ENCODE data around the gene TTC33.
"Not testable (repeated sequence)": the region's sequence is repeated elsewhere in the genome, so short reads cannot be mapped to it uniquely, and the experiment has no call there.

Gene TTC33

DNA sequence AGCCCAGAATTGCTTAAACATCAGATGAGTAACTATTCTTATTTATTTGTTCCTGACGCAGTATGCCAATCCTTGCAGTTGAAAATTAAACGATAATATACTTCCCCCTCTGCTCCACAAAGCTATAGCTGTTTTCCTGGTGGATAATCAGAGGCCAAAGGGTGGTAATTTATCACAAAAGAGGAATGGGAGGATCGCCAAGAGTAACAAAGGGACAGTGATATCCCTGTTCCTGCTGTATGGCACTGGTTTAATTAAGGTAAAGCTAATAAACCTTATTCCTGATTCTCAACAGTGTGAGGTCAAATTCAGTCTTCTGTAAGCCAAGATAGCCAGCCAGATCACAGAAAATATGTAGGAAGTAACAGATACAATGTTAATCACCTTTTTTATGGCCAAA, 109.5 kb downstream of the TTC33 start:
- ATAC-seq = no peak
- no peaks in the 10 kb centered on the region for H3K36me3 Mint-ChIP-seq
- H3K4me3 Mint-ChIP-seq = no peak overlapping the region
- no peak for DNase-seq (ENCODE audit: low spot score in 2 of 2)
- H3K27ac Mint-ChIP-seq = no peak overlapping the region
- no peaks in the 10 kb centered on the region for H3K9me3 Mint-ChIP-seq
- H3K4me1 Mint-ChIP-seq = peaks cover 20% of the 10 kb centered on the region

DNA sequence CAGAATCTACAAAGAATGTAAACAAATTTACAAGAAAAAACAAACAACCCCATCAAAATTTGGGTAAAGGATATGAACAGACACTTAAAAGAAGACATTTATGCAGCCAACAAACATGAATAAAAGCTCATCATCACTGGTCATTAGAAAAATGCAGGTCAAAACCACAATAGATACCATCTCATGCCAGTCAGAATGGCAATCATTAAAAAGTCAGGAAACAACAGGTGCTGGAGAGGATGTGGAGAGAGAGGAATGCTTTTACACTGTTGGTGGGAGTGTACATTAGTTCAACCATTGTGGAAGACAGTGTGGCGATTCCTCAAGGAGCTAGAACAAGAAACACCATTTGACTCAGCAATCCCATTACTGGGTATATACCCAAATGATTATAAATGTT, 116.2 kb downstream of the TTC33 start:
- H3K36me3 Mint-ChIP-seq; ATAC-seq; H3K4me3 Mint-ChIP-seq; H3K27ac Mint-ChIP-seq; DNase-seq (ENCODE audit: low spot score in 2 of 2): not testable (repeated sequence)
- H3K9me3 Mint-ChIP-seq = peaks cover 13% of the 10 kb centered on the region
- peaks cover 14% of the 10 kb centered on the region for H3K4me1 Mint-ChIP-seq

DNA sequence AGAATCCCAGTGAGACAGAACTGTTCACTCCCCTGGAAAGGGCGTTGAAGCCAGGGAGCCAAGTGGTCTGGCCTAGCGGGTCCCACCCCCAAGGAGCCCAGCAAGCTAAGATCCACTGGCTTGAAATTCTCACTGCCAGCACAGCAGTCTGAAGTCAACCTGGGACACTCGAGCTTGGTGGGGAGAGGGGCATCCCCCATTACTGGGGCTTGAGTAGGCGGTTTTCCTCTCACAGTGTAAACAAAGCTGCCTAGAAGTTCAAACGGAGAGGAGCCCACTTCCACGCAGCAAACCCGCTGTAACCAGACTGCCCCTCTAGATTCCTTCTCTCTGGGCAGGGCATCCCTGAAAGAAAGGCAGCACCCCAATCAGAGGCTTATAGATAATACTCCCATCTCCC, 121.2 kb downstream of the TTC33 start:
- no peaks in the 10 kb centered on the region for H3K4me1 Mint-ChIP-seq
- no peak for DNase-seq (ENCODE audit: low spot score in 2 of 2)
- H3K27ac Mint-ChIP-seq = no peak overlapping the region
- peaks cover 13% of the 10 kb centered on the region for H3K9me3 Mint-ChIP-seq
- no peak for ATAC-seq
- H3K36me3 Mint-ChIP-seq = no peaks in the 10 kb centered on the region
- no peak overlapping the region for H3K4me3 Mint-ChIP-seq

DNA sequence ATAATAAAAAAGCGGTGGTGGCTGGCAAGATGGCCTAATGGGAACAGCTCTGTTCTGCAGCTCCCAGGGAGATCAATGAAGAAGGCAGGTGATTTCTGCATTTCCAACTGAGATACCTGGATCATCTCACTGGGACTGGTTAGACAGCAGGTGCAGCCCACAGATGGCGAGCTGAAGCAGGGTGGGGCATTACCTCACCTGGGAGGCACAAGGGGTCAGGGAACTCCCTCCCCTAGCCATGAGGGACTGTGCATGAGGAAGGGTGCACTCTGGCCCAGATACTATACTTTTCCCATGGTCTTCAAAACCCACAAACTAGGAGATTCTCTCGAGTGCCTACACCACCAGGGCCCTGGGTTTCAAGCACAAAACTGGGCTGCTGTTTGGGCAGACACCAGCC, 121.6 kb downstream of the TTC33 start:
- H3K36me3 Mint-ChIP-seq = no peaks in the 10 kb centered on the region
- ATAC-seq (no peak), DNase-seq (ENCODE audit: low spot score in 2 of 2) (no peak)
- no peak overlapping the region for H3K4me3 Mint-ChIP-seq
- peaks cover 13% of the 10 kb centered on the region for H3K9me3 Mint-ChIP-seq
- H3K4me1 Mint-ChIP-seq = no peaks in the 10 kb centered on the region
- H3K27ac Mint-ChIP-seq = no peak overlapping the region

DNA sequence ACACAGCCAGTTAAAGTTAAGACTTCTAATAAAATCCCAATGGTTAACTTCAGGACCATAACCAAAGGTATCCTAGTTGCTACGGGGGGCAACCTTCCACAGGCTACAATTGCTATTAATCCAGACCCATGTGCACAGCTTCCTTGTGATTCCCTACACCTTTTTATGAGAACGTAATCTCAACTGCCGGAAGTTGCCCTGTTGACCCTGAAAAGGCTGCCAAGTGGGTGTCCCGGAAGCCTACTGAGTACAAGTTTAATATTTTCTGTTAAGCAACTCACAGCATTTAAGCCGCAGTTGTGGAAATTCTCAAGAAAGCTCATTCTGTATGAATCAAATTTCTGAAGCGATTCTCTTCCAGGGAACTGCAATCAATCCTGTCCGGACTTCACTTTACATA, 124.5 kb downstream of the TTC33 start:
- ATAC-seq = no peak
- Mint-ChIP-seq H3K27ac (no peak overlapping the region), H3K4me1 (no peaks in the 10 kb centered on the region), H3K4me3 (no peak overlapping the region), H3K9me3 (peaks cover 2% of the 10 kb centered on the region), H3K36me3 (no peaks in the 10 kb centered on the region)
- DNase-seq (ENCODE audit: low spot score in 2 of 2) = no peak

DNA sequence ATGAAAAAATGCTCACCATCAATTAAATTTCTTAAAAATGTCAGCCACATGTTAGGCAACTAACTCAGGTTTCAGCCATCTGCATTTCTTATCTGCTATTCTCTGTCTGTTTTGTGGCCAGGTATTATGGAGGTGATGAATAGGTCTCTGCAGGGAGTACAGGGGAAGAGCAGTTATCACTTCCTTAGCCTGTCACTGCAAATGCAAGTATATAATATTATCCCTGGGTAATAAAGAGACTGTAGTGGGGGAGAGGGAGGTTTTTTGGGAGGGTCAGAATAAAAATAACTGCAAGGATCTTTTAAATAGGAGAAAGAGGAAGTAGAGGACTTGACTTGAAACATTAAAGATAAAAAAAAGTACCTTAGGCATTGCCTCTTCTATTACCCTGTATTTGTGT, 125.6 kb downstream of the TTC33 start:
- Mint-ChIP-seq H3K36me3 (no peaks in the 10 kb centered on the region), H3K27ac (no peak overlapping the region), H3K4me3 (no peak overlapping the region), H3K4me1 (no peaks in the 10 kb centered on the region), H3K9me3 (no peaks in the 10 kb centered on the region)
- ATAC-seq = no peak
- no peak for DNase-seq (ENCODE audit: low spot score in 2 of 2)

DNA sequence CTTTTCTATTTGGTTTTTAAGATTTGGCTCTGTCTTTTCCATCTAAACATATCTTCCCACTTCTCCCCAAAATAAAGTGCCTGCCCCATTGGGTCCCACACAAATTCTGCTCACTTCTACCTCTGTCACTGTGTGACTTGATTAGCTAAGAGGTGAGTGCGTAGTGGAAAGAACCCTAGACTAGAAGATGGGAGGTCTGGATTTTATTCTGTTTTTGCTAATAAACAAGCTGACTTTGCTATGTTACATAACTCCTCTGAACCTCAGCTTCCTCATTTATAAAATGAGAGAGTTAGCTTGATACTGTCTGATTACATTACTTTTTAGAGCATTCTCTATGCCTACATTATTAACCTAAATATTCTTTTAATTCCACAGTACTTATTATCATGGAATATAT, 127.4 kb downstream of the TTC33 start:
- H3K36me3 Mint-ChIP-seq = no peaks in the 10 kb centered on the region
- no peak for DNase-seq (ENCODE audit: low spot score in 2 of 2)
- no peak overlapping the region for H3K4me3 Mint-ChIP-seq
- H3K4me1 Mint-ChIP-seq = peaks cover 12% of the 10 kb centered on the region
- no peak for ATAC-seq
- no peak overlapping the region for H3K27ac Mint-ChIP-seq
- no peaks in the 10 kb centered on the region for H3K9me3 Mint-ChIP-seq

DNA sequence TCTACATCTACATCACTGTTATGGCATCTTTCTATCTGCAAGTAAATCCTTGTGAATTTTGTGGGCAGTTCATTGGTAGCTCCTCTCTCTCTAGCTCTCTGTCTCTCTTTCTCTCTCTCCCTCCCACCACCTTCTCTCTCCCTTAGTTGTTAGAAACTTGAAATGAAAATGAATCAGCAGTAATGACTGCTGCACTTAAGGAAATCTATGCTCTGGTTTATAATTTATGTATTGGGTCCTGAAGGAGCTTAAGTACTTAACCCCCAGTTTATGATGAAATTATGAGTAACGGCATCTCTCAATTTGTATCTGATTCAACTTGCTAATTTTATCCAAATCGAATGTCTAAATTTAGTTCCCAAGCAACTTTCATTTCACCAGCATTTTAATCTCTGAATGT, 128.1 kb downstream of the TTC33 start:
- Mint-ChIP-seq H3K4me1 (peaks cover 19% of the 10 kb centered on the region), H3K27ac (no peak overlapping the region), H3K36me3 (no peaks in the 10 kb centered on the region), H3K4me3 (no peak overlapping the region), H3K9me3 (no peaks in the 10 kb centered on the region)
- ATAC-seq (no peak), DNase-seq (ENCODE audit: low spot score in 2 of 2) (no peak)

DNA sequence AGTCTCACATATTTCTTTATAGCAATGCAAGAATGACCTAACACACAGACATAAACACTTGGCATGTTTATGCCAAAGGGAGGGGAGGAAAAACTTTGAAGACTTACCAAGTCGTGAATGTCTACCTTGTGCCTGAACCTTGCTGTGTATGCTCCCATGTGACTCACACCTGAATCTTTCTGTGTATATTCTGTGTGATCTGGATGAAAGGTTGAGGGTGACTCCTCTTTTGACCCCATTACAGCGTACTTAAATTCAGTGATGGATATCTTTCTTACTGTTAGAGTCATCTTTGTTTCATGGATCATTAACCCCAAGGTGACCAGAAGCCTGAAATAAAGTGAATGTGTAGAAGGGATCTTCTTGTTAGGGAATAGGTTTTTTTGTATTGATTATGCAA, 129.0 kb downstream of the TTC33 start:
- H3K9me3 Mint-ChIP-seq = no peaks in the 10 kb centered on the region
- no peak for ATAC-seq
- peaks cover 19% of the 10 kb centered on the region for H3K4me1 Mint-ChIP-seq
- no peak for DNase-seq (ENCODE audit: low spot score in 2 of 2)
- no peaks in the 10 kb centered on the region for H3K36me3 Mint-ChIP-seq
- no peak overlapping the region for H3K4me3 Mint-ChIP-seq
- H3K27ac Mint-ChIP-seq = no peak overlapping the region

DNA sequence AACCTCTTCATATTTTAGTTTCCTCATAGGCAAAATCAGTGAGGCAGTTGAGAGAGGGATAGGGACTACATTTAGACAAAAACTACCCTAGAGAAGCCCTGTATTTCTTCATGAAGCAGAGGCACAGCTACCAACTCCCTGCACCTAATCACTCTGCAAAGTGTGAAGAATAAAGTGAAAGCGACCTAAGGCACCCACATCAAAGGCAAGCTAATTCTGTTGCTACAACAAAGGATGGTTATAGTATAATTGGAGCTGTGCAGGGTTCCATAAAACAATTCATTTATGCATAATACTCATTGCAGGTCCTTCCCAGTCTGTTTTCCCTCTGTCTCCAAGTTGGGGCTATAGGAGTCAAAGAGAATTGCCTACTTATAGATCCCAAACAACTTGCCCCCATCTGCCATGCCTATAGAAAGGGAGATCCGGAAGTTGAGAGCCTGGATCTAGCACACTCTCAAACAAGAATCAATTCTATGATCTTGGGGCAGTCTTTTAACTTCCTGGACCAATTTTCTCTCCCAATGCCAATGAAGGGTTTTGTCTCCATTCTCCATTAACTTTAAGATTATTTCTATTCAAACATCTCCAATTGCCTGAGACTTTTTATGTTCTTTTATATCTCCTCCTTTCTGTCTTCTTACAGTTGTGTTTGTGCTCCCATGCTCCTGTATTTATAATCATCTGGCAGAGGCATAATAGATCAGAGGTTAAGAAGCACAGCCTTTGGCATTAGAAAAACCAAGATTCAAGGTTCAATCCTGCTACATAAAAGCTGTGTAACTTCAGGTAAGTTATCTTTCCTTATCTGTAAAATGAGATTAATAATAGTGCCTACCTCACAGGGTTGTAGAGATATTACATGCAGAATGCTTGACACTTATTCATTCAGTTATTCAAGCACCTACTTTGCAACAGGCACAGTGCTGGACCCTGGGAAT, 132.0 kb downstream of the TTC33 start:
- H3K27ac Mint-ChIP-seq = no peak overlapping the region
- no peaks in the 10 kb centered on the region for H3K9me3 Mint-ChIP-seq
- H3K36me3 Mint-ChIP-seq = no peaks in the 10 kb centered on the region
- H3K4me3 Mint-ChIP-seq = no peak overlapping the region
- H3K4me1 Mint-ChIP-seq = peaks cover 19% of the 10 kb centered on the region
- DNase-seq (ENCODE audit: low spot score in 2 of 2) (no peak), ATAC-seq (no peak)

DNA sequence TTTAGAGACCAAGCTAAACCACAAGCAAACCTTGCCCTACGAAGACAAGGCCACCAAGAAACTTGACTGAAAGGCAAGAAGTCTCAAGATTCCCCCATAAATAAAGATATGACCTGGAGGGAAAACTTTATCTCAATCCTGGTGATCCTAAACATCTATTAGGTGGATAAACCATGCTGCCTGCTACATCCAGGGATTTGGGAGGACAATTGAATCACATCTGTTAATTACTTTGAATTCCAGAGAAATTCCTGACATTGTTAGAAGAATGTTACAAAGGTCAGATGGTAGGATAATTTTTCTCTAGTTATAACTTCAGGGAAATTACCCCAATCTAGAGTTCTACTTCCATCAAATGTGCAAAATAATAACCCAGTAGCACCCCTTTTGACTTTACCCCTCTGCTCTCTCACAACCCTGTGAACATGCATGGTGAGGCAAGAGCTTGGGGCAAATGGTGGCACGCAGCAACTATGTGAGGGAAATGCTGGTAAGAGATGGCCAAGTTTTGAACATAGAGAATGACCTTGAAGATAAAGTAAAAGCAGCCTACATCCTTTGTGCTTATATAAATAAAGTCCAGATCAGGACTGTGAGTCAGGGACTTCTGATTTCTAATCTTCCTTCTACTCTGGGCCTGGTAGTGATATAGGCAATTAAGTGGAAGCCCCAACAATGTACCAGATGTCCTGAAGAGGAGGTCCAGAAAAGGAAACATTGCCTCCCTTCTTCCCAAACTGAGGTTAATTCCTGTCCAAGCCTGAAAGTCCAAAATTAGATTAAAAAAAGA, 133.1 kb downstream of the TTC33 start:
- H3K9me3 Mint-ChIP-seq = no peaks in the 10 kb centered on the region
- no peak overlapping the region for H3K27ac Mint-ChIP-seq
- DNase-seq (ENCODE audit: low spot score in 2 of 2) (no peak), ATAC-seq (no peak)
- H3K4me3 Mint-ChIP-seq = no peak overlapping the region
- H3K36me3 Mint-ChIP-seq = no peaks in the 10 kb centered on the region
- H3K4me1 Mint-ChIP-seq = peaks cover 19% of the 10 kb centered on the region

DNA sequence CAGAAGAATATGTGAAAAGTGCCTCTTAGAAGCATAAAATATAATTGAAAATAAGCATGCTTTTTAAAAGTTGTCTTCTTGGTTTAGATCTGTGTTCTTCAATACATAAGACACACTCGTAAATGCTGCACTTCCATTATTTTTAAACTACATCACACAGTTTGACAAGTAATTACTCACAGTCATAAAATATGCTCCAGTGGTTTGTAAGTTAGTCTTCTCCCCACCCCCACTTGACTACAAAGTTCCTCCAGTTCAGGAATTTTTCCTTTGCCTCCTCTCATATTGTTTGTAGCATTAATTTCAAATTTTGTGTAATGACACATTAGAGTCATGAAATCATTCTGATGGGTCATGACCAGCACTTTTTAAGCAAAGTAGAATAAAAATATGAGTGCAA, 136.3 kb downstream of the TTC33 start:
- Mint-ChIP-seq H3K4me3 (no peak overlapping the region), H3K9me3 (no peaks in the 10 kb centered on the region), H3K36me3 (no peaks in the 10 kb centered on the region), H3K4me1 (peaks cover 29% of the 10 kb centered on the region), H3K27ac (no peak overlapping the region)
- ATAC-seq (no peak), DNase-seq (ENCODE audit: low spot score in 2 of 2) (no peak)

DNA sequence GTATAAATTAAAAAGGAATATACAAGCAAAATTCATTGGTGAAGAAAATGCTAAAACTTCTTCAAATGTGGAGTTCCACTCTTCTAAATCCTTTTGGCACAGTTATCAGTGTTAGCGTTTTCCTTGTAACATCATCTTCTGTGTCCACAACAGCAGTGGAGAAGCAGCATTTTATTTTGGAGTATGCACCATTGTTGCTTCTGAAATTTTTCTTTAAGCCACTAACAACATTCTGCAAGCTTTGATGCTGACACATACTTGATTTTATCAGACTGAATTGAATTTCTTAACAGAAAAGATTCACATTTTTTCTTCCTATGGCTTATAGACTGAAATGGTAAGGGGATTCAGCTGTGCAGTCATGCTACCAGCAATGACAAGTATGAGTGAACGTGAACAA, 136.8 kb downstream of the TTC33 start:
- no peaks in the 10 kb centered on the region for H3K36me3 Mint-ChIP-seq
- no peak for DNase-seq (ENCODE audit: low spot score in 2 of 2)

DNA sequence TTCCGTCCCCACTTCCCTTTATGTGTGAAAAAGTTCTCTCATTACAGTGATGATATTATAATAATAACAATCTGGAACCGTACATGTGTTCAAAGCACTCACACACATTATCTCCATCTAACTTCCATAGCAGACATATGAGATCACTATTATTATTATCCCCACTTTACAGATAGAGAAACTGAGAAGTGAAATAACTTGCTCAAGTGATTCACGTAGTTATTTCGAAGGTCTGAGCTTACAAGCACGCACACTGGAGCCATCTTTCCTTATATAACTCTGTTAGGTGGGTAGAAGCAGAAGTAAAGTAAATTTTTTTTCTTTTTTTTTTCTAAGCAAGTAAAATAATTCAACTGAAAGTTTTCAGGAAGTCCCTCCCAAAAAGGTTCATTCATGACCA, 139.0 kb downstream of the TTC33 start:
- DNase-seq (ENCODE audit: low spot score in 2 of 2) (no peak), ATAC-seq (no peak)
- Mint-ChIP-seq H3K36me3 (no peaks in the 10 kb centered on the region), H3K27ac (no peak overlapping the region), H3K4me1 (peaks cover 18% of the 10 kb centered on the region), H3K9me3 (no peaks in the 10 kb centered on the region), H3K4me3 (no peak overlapping the region)

More for the DNA sequence above, 136.8 kb downstream of the TTC33 start:
- Mint-ChIP-seq H3K27ac (no peak overlapping the region), H3K9me3 (no peaks in the 10 kb centered on the region), H3K4me3 (no peak overlapping the region), H3K4me1 (peaks cover 24% of the 10 kb centered on the region)
- ATAC-seq = no peak

DNA sequence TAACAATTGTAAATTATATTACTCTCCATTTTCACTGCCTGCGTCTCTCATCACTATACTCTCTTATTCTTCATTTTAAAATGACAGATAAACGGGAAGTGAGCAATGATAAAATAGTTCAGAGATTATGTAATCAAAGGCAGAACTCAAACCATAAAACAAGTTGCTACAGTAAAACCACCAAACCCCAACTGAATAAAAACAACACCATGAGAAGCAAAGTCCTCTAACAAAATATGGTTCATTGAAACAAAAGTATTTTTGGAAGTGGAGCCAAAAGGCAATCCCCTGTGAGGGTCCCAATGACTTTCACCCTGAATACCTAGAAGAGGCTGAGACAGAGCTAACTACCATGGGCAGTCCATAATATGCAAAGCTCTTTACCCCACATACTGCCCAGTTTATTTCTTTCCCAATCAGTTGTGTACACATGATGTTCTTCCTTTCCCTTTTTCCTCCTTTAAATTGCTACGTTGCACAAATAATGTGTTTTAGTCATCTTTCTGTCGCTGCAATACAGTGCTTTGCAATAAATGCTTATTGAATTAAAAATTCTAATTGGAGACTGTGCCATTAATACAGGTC, 140.1 kb downstream of the TTC33 start:
- no peaks in the 10 kb centered on the region for H3K9me3 Mint-ChIP-seq
- no peak overlapping the region for H3K4me3 Mint-ChIP-seq
- no peak for DNase-seq (ENCODE audit: low spot score in 2 of 2)
- peak; percentile 51 for ATAC-seq
- peaks cover 18% of the 10 kb centered on the region for H3K4me1 Mint-ChIP-seq
- H3K36me3 Mint-ChIP-seq = no peaks in the 10 kb centered on the region
- H3K27ac Mint-ChIP-seq = peak overlapping the region; percentile 27
